ENCODE data around the gene CFP.

DNA sequence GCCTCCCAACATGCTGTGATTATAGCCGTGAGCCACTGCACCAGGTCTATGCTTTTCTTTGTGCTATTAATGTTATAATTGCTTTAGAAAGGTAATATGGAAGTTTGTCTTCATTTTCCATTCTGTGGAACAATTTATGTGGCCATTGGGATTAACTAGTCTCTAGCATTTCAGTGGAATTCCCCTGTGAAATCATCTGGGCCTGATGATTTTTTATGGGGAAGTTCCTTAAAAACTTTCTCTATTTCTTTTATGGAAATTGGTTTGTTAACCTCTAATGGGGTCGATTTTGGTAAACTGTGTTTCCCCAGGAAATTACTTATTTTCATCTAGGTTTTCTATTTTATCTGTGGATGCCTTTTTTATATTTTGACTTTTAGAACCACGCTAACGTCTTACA, 36.2 kb downstream of the CFP start:
- TF ChIP-seq, protein P1, sequence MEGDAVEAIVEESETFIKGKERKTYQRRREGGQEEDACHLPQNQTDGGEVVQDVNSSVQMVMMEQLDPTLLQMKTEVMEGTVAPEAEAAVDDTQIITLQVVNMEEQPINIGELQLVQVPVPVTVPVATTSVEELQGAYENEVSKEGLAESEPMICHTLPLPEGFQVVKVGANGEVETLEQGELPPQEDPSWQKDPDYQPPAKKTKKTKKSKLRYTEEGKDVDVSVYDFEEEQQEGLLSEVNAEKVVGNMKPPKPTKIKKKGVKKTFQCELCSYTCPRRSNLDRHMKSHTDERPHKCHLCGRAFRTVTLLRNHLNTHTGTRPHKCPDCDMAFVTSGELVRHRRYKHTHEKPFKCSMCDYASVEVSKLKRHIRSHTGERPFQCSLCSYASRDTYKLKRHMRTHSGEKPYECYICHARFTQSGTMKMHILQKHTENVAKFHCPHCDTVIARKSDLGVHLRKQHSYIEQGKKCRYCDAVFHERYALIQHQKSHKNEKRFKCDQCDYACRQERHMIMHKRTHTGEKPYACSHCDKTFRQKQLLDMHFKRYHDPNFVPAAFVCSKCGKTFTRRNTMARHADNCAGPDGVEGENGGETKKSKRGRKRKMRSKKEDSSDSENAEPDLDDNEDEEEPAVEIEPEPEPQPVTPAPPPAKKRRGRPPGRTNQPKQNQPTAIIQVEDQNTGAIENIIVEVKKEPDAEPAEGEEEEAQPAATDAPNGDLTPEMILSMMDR (conservative IDR thresholded peaks at IDR 0.05), result no peak
- no peak for TF ChIP-seq EZH2 (IDR thresholded peaks at IDR 0.05; ENCODE audit: low read depth)

Data from PC-9 (cell line).